ENCODE measurements around the gene SIGLEC8. TPM values are rescaled to one million over a fixed set of nuclear protein-coding genes. Genes with fewer than 3 reads are reported as not detected.

Gene SIGLEC8
- total and polyA plus RNA-seq, 2 of the 4 experiments (the other 2 are of a cell fraction) = not detected

GRCh38 chr19:51417107-51417809, 41.0 kb downstream of the SIGLEC8 start, which contains the start of gene SIGLEC10:
TSS of gene SIGLEC10 (minus strand) at chr19:51417642. CDS start at chr19:51417581, 61 bp downstream.
- 66% methylated on average over 9 of the region's 21 CpGs; no CpG with 5 or more reads in 1 of the 2 experiments for WGBS, 2 experiments (ENCODE audit: extremely low coverage in 2 of 2, insufficient read length in 1 of 2)
- dilution Hi-C loops (cut with HindIII; ENCODE audit: low sequenced_read_pairs, unreplicated experiment) (no loop called here), in situ Hi-C loops (cut with MboI; ENCODE audit: low sequenced_read_pairs) (no loop called here), intact Hi-C loops (cut with micrococcal nuclease) (no loop called here)
- no peak within 1 kb of the TSS for H3K4me3 ChIP-seq (ENCODE audit: insufficient read depth, low read depth, low read length)
- no peak within 1 kb of the TSS for H3K56ac ChIP-seq (ENCODE audit: extremely low read depth, insufficient read depth, low read length)
- H3K14ac ChIP-seq (replicated peaks; ENCODE audit: low read depth, low read length) = no peak within 1 kb of the TSS
- no peak within 1 kb of the TSS for H3K4me2 ChIP-seq (ENCODE audit: low read depth, low read length)
- H3K9ac ChIP-seq (ENCODE audit: low read depth, low read length) = no peak within 1 kb of the TSS
- H3K23ac ChIP-seq (ENCODE audit: low read depth, low read length) = no peak within 1 kb of the TSS
- no peak within 1 kb of the TSS for H2BK20ac ChIP-seq (ENCODE audit: low read depth, low read length)
- no TSS peak for BruUV-seq (replicated peaks)
- H3K79me1 ChIP-seq (ENCODE audit: low read depth in 1 of 2, low read length in 2 of 2) = no peaks in the 10 kb centered on the region
- H2BK120ac ChIP-seq (ENCODE audit: low read depth, low read length) = no peak within 1 kb of the TSS
- DNase-seq (no peak), ATAC-seq (ENCODE audit: low read depth) (no peak)
- no peak within 1 kb of the TSS for H2BK5ac ChIP-seq (ENCODE audit: low read depth, low read length, poor library complexity, severe bottlenecking)
- ChIA-PET CTCF (interaction anchor here (1.2 kb wide), 1 partner anchor 20 kb away, joined by 3 read pairs; no protein-coding TSS in a partner anchor), POLR2A (ENCODE audit: unreplicated experiment) (no interaction called here)
- no peak within 1 kb of the TSS for H4K91ac ChIP-seq (ENCODE audit: insufficient read depth, low read depth, low read length)
- H4K20me1 ChIP-seq (ENCODE audit: insufficient read depth, low read length) = no peaks in the 10 kb centered on the region
- H2AK9ac ChIP-seq (replicated peaks; ENCODE audit: low read depth, low read length, poor library complexity) = no peak within 1 kb of the TSS
- H3K27ac ChIP-seq (ENCODE audit: insufficient read depth, low read length) = no peak within 1 kb of the TSS
- no peak within 1 kb of the TSS for H4K8ac ChIP-seq (ENCODE audit: low read depth in 2 of 2, low read length in 2 of 2)
- no peak within 1 kb of the TSS for H2BK15ac ChIP-seq (ENCODE audit: low read depth, low read length)
- no peaks in the 10 kb centered on the region for H3K9me1 ChIP-seq (ENCODE audit: insufficient read depth, low read length)
- H3K27me3 ChIP-seq (ENCODE audit: control insufficient read depth, insufficient read depth, low read length) = no peaks in the 10 kb centered on the region
- no peak for TF ChIP-seq MAFK (IDR thresholded peaks at IDR 0.05; ENCODE audit: low read depth, low read length)
- no peak for TF ChIP-seq BHLHE40 (IDR thresholded peaks at IDR 0.05; ENCODE audit: low read depth, low read length)
- TF ChIP-seq, protein P1, sequence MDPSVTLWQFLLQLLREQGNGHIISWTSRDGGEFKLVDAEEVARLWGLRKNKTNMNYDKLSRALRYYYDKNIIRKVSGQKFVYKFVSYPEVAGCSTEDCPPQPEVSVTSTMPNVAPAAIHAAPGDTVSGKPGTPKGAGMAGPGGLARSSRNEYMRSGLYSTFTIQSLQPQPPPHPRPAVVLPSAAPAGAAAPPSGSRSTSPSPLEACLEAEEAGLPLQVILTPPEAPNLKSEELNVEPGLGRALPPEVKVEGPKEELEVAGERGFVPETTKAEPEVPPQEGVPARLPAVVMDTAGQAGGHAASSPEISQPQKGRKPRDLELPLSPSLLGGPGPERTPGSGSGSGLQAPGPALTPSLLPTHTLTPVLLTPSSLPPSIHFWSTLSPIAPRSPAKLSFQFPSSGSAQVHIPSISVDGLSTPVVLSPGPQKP (IDR thresholded peaks at IDR 0.05; ENCODE audit: borderline replicate concordance, low read depth, low read length) = no peak
- no peak for TF ChIP-seq FOS (IDR thresholded peaks at IDR 0.05; ENCODE audit: low read depth, low read length)
- no peak for TF ChIP-seq MXI1 (IDR thresholded peaks at IDR 0.05; ENCODE audit: borderline replicate concordance, low read depth, low read length)
- TF ChIP-seq, protein P2, sequence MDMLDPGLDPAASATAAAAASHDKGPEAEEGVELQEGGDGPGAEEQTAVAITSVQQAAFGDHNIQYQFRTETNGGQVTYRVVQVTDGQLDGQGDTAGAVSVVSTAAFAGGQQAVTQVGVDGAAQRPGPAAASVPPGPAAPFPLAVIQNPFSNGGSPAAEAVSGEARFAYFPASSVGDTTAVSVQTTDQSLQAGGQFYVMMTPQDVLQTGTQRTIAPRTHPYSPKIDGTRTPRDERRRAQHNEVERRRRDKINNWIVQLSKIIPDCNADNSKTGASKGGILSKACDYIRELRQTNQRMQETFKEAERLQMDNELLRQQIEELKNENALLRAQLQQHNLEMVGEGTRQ (IDR thresholded peaks at IDR 0.05; ENCODE audit: low read depth, low read length) = no peak
- H2AK5ac ChIP-seq (ENCODE audit: low read depth, low read length) = no peak within 1 kb of the TSS
- no peak within 1 kb of the TSS for H3K18ac ChIP-seq (ENCODE audit: low read depth, low read length)
- peak within 1 kb of the TSS; percentile 51 for H2AFZ ChIP-seq (replicated peaks; ENCODE audit: low read length, poor library complexity)
- H4K5ac ChIP-seq (ENCODE audit: low read depth, low read length) = no peak within 1 kb of the TSS
- H3K4me1 ChIP-seq (ENCODE audit: control insufficient read depth, insufficient read depth, low read length) = no peaks in the 10 kb centered on the region
- H3K36me3 ChIP-seq (ENCODE audit: control insufficient read depth, insufficient read depth, low read length) = no peaks in the 10 kb centered on the region
- no peaks in the 10 kb centered on the region for H3K9me3 ChIP-seq (ENCODE audit: control insufficient read depth, insufficient read depth, low read length)
- H3K4ac ChIP-seq (ENCODE audit: low read depth, low read length) = no peak within 1 kb of the TSS

Data from IMR-90 (cell line).